NCI-H226 (cell line): ENCODE measurements around the gene COL9A2.
A peak's percentile ranks its signal among the peaks of the same experiment; 100 is the strongest.

Experiments
- DNase-seq: peaks from one replicate; pipeline ENCODE4 v3.0.0-alpha.2; 2015

Gene COL9A2

DNA sequence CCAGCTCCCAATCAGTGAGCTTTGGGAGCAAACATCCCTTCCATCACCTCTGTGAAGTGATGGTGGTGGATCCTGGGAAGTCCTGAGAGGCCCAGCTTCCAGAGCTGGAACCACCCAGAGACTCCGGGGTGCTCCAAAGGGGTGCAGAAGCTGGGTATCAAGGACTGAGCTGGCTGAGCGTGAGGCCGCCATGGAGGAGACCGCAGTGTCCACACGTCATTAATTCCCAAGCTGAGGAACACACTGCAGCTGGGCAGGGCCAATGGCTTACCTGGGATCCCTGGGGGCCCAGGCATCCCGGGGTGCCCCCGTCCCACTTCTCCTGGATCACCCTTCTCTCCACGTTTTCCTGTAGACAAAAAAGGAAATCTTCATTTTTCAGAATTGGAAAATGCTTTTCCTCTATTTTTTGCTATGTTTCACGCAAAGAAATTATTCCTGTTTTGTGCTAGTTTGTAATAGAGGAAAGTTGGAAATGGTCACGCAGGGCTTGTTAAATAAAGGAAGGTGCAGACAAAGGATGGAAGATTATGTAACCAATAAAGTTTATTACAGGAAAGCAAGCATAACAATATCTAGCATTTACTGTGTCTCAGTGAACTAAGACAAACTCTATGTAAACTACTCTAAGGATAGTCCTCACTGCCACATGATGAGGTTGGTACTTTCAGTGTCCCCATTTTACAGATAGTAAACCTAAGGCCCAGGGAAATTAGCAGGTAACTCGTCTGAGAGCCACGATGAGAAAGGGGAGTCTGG is 15.4 kb downstream of the COL9A2 start:
- DNase-seq = no peak

DNA sequence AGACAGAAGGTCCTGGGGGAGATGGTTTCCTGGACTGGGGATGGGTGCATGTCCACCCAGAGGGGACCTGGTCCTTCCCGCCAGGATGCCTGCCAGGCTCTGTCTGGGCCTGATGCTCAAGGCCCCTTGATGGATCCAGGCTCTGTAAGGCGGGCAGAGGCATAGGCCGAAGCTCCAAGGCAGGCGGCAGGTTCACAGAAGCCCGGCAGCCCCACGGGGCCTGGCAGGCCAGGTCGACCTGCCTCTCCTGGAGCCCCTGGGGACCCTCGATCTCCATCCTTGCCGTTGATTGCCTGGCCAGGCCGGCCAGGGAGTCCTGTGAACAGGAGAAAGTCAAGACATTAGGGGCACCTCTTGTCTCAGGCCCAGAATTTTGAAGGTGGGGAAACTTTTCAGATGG is 16.0 kb downstream of the COL9A2 start:
- DNase-seq = no peak

DNA sequence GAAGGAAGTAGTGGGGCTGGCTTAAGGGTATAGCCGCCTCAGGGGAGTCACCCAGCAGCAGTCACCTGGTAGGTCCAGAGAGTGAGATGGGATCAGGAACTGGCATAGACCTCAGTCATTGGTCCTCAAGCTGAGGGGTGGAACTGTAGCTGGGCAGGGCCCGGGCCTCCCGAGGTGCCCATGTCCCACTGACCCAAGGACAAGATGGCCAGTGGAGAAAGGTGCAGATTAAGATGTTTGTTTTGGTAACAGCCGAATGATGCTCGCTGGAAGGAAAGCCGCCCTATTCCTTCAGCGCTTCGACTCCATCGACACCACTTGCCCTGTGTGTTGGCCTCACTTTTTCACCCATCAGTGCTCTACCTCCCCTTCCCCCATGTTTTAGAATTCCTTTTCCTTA is 16.4 kb downstream of the COL9A2 start:
- no peak for DNase-seq

DNA sequence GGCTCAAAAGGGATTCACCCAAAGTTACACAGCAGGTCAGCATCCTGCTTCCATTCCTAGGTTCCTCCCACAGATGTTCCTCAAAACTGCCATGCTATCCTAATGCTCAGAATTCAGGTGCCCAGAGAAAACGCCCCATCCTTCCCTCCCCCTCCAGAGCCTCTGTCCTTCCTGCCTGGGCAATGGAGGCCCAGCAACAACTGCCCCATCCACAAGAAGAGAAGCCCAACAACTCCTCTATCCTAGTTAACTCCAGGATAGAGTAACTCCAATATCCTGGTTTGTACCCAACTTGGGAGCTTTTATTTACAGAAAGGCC is 16.9 kb downstream of the COL9A2 start:
- no peak for DNase-seq

DNA sequence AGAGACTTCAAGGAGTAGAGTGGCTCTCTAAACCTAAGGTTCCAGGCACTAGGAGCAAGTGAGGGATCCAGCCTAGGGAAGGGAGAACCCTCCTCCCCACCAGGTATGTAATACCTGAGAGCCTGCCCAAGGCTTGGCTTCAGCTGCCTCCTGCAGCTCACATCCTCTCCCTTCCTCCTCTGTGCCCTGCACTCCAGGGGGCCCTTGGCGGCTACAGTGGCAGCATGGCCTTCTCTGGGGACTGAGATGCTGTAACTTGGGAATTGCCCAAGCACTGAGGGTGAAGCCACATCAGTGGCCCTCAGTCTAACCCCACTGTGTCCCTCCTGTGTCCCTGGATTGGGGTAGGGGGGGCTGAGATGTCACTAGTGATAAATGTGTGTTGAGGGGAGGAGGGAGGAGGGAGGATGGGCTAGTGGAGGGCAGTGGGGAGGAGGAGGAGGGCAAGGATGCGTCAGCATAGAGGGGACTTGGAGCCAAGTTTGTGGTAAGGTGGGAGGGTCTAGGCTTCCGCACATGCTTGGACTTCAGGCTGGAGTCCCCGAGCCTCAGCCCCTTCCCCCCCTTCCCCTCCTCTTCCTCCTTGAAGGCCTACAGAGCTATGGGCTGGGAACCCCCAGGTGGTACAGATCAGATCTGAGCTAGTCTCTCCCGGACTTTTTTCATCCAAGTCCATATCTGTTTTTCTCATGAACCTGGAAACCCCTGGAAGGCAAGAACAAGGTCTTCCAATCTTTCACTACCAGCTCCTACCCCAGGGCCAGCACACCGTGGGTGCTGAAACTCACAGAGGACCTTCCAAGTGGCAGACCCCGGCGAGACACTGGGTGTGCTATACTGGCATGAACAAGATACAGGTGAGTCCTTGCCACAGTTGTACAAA is 17.5 kb downstream of the COL9A2 start:
- DNase-seq = no peak

DNA sequence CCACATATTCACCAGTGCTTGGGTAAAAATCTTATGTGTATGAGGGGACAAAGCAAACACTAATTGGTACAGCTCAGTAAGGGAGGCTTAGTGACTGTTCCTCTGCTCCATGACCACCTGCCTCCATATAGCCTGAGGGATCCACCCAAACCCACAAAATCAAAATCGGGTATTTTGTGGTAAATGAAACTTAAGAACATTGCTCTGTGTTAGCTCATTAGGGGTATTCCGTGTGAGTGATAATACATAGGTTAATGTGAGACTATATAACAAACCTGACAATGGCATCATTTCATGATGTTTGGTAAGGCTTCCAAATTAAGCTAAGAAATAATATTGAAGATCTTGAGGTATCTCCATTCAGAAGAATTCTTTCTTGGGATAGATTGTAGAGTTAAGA is 25.8 kb downstream of the COL9A2 start:
- no peak for DNase-seq

DNA sequence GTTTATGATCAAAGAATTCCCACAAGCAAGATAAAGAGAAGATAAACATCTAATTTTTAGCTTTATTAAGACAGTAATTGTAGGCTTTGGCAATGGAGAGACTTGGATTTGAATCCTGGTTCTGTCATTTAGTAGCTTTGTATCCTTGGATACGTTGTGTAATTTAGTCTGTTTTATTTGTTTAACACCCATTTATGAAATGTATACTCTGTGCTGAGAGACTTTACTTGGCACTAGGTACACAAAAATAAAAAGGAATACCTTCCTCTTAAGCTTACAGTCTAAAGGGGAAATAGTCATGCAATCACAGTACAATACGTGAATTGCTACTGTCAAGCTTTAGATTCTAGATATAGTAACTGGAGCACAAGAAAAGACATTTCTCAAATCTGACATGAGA is 35.2 kb downstream of the COL9A2 start:
- no peak for DNase-seq

DNA sequence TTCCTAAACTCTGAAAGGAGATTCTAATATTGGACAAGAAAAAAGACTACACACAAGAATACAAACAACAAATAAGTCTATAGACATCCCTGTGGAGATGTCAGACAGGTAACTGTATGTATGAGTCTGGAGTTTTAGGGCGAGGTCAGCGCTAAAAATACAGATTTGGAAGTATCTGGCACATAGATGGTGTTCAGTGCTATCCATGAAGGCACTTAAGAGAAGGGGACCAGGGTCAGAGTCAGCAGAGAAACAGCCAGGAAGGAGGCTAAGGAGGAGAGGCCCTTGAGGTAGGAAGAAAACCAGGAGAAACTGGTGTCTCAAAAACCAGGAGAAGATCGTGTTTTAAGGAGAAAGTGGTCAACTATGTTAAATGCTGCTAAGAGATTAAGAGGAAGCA is 41.0 kb downstream of the COL9A2 start:
- DNase-seq = no peak

DNA sequence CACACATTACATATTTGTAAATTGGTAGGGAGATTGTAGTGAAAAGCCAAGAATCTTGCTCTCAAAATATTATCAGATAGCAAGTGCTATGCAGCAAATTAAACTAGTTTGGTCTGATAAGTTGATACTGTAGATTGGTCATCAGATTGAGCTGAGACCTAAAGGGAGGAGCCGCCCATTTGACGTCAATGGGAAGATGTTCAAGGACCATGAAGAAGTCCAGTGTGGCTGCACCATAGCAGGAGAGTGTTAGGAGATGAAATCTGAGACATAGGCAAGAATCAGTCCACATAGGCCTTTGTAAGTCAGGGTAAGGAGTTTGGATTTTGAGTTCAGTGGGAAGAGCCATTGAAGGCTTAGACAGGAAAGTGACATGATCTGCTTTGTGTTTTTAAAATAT is 42.8 kb downstream of the COL9A2 start:
- no peak for DNase-seq

DNA sequence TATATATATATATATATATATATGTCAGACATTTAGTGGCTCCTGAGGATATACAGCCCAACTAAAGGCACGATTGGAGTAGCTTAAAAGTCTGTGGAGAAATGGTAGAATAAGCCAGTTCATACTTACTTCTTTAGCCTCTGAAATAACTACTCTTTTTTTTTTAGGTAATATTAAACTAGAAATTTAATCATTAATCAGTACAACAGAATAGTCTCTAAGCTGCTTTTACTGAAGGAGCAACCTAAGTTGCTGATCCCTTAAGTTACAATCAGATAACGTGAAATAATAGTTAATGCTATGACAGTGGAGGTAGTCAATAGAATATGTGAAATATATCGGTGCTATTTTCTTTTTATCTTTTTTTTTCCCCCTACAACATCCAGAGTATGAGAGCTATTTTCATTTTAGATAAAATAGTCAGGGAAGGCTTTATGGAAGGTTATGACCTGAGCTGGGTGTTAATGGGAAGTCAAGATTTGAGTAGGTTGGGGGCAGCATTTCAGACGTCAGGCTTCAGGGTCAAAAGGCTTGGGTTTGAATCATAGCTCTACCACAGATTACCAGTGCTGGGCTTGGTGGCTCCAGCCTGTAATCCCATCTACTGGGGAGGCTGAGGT is 43.4 kb downstream of the COL9A2 start:
- no peak for DNase-seq

DNA sequence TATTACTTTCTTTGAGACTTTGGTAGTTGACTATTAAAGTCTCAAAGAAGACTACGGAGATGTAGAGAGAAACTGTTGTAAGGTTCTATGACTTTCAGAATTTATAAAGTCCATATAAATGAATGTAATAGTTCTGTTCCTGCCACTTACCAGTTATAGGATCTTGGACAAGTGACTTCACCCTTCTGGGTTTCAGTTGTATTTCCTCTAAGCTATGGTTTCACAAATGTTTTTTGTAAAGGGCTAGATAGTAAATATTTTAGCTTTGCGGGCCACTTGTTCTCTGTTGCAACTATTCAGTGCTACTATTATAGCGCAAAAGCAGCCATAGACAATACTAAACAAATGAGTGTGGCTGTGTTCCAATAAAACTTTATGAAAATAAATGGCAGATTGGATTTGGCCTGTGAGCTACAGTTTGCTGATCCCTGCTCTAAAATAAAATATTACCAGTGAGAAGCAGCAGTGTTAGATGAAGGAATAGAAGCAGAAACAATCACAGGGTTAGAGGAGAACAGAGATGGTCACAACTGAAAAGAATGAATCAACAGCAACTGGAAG is 44.4 kb downstream of the COL9A2 start:
- no peak for DNase-seq

DNA sequence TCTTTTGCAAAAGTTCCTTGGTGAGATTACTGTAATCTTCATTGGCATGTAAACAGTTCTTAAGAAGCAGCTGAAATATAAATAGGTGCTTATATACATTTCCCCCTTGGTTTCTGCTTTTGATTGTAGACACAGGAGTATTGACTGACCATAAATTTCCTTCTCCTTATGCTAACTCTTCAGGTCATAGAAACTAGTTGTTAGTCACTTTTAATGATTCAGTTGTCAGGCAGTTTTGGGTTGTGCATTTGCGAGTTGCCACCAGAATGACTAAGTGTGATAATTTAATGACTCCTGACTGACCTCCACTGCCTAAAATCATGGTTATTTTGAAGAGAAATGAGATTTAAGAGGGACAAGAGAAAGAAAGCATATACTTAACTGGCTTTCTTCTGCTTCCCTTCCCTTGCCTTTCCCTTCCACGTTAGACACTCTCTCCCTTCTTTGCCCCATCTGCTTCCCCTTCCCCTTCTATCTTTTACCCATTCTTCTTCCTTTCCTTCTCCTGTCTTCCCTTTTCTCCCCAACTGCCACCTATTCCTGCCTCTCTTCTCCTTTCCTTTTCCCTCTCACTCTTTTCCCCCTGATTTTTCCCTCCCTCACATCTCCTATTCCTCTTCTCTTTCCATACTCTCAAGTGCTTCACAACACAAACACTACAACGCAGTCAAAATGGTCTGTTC is 46.8 kb downstream of the COL9A2 start:
- no peak for DNase-seq

DNA sequence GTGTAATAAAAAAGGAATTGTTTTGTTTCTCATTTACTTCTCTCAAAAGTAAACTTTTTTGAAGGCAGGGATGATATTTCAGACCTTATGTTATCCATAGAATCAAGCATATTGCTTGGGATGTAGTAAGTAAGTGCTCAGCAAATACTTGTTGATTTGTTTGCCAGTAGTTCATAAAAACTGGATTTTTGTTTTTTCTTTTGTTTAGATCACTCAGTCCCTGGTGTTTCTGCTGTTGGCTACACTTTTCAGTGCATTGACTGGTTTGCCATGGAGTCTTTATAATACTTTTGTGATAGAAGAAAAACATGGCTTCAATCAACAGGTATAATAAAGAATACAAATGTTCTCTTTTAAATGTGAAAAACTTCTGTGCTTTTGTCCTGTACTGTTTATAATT is 48.9 kb downstream of the COL9A2 start:
- no peak for DNase-seq

DNA sequence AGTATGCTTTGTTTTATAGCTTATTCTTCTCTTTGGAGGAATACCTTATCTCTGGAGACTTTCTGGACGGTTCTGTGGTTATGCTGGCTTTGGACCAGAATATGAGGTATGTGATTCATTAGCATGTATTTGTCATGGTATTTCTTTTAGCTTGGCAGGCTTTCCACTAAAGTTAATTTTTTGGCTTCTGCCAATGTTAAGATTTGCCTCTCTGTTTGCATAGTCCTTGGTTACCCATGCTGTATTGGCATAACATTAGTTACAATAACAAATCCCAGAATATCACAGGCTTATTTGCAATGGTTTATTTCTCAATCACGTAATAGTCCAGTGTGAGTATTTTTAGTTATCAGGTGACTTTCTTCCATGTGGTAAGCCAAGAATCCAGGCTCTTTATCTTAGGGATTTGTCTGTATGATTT is 49.3 kb downstream of the COL9A2 start:
- peak; percentile 89 for DNase-seq

DNA sequence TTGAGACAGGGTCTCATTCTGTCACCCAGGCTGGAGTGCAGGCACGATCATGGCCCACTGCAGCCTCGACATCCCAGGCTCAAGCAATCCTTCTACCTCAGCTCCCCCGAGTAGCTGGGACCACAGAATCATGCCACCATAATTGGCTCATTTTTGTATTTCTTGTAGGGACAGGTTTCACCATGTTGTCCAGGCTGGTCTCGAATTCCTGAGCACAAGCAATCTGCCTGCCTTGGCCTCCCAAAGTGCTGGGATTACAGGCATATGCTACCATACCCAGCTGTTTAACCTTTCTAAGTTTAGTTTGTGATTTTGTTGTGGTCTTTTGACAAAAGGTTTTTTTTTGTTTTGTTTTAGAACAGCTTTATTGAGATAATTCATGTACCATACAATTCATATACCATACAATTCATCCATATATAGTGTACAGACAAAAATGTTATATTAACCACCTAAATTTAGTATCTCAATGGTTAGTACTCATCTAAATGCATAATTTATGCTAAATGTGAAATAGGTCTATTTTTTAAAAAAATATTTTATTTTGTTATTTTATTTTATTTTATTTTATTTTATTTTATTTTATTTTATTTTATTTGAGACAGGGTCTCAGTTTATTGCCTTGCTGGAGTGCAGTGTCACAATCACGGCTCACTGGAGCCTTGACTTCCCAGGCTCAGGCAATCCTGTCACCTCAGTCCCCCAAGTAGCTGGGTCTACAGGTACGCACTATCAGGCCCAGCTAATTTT is 50.1 kb downstream of the COL9A2 start:
- DNase-seq = no peak

DNA sequence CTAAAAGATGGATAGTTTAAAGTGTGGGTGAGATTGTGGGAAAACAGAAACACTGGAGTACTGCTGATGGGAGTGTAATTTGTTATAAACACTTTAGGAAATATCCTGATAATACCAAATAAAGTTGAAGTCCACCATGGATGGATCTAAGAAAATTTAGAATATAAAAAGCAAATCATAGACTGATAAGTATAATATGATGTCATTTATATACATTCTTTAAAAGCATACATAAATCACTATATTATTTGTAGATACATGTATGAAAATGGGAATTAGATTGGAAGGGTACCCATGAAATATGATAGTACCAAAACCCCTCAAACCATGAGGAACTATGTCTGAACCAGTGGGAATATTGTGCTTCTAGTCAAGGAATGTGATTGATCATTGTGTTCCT is 51.2 kb downstream of the COL9A2 start:
- DNase-seq = no peak

DNA sequence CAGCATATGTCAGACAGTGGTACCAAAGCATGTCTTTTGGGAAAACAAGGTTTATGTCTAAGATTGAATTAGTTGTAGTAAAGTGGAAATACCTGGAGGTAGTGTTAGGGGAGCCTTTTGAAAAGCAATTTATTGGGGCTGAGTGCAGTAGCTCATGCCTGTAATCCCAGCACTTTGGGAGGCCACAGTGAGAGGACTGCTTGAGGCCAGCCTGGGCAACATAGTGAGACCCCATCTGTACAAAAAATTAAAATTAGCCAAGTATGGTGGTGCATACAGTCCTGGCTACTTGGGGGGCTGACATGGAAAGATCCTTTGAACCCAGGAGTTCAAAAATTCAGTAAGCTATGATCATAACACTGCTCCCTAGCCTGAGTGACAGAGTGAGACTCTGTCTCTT is 51.8 kb downstream of the COL9A2 start:
- DNase-seq = no peak

DNA sequence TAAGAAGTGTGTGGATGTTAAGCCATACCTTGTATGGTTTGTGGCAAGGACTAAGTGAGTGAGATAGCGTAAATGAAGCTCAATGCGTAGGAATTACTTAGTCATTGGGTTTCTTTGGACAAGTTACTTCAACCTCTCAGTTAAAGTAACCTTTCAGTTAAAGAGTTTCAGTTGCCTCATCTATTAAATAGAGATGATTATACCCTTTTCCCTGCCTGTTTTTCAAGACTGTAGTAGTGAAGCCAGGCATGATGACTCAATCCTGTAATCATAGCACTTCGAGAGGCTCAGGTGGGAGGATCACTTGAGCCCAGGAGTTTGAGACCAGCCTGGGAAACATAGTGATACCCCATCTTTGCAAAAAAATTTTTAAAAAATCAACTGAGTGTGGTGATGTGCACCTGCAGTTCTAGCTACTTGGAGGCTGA is 52.7 kb downstream of the COL9A2 start:
- peak; percentile 25 for DNase-seq

DNA sequence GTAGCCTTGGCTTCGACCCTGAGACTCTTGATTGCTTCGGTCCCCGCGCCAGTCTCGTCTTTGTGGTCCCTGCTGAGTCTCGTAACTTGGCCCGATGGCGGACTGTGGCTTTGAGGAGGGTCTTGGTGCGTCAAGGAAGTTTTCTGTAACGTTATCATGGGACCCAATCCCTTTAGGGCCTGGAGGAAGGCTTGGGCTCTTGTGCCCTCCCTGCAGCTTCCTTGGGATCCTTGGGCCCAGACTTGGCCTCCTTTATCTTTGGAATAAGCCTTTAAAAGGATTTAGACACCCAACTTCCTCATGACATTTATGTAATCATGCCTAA is 58.7 kb downstream of the COL9A2 start:
- no peak for DNase-seq

DNA sequence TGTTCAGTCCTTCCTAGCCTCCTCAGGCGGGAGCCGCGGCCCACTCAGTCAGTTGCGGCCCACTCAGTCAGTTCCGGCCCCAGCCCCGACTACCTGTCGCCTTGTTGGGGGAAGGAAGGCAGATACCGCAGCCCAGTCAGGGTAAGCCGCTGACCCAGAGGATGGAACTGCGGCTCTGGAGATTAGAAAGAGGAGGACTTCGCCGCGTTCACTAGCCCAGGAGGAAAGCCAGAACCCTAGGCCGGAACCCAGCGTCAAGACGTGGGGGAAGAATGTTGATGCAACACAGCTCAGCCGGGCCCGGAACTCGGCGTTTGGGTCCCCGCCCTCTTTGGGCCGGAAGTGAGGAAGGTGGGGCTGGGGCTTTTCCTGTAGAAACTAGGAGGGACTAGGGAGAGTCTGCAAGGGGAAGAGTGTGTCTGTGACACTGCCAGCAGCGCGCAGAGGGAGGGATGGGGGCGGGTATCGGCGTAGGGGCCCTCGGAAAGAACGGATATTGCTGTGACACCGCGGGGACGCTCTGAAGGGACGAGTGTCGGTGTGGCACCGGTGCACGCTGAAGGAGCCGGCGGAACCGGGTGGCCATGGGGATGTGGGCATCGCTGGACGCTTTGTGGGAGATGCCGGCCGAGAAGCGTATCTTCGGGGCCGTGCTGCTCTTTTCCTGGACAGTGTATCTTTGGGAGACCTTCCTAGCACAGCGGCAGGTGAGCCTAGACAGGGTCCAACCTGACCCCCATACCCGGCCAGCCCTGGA is 59.2 kb downstream of the COL9A2 start, which contains the start of gene ZMPSTE24:
ZMPSTE24 (plus strand) TSS at position 549 of the 757 bp plus-strand sequence; CDS start at position 585, 36 bp downstream.
- DNase-seq = peak; percentile 94

DNA sequence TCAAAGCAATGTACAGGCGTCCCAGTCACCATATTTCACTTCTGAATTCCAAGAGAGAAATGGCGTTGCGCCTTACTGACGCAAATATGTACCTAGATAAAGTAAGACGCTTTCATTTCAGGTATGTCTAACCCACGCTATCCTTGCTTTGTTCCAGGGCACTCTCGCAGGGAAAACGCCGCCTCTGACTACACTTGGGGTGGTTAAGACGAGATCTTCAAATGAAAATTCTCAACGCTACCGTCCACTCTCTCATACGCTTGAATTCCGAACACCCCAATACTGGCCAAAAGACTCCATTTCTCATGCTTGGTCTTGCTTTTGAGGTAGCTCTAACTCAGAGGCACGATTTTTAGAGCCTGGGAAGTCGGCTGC is 59.8 kb downstream of the COL9A2 start:
- DNase-seq = no peak
